ENCODE results near the gene GLRX.

The GLRX gene

DNA sequence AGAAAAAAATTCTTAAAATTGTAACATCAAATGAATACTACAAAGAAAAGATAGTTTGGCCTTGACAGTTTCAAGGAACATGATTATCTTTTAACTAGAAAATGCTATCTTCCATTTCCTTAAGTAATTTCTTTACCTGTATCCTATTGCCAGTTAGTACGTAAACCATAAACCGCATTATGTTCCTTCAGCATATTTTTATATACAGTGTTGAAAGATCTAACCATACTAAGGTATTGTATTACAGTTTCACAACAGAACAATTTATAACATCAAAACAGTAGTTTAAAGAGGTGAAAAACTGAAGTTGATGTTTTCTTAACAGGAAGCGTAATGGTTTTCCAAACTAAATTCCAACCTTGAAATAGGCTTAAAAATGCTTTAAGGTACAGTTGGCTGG is 45.1 kb downstream of the GLRX start:
- DNase-seq = no peak

GRCh38 chr5:95773335-95774059 is 49.0 kb downstream of the GLRX start:
- no peak for DNase-seq

GRCh38 chr5:95771892-95772291 is 50.6 kb downstream of the GLRX start:
- DNase-seq = no peak

DNA sequence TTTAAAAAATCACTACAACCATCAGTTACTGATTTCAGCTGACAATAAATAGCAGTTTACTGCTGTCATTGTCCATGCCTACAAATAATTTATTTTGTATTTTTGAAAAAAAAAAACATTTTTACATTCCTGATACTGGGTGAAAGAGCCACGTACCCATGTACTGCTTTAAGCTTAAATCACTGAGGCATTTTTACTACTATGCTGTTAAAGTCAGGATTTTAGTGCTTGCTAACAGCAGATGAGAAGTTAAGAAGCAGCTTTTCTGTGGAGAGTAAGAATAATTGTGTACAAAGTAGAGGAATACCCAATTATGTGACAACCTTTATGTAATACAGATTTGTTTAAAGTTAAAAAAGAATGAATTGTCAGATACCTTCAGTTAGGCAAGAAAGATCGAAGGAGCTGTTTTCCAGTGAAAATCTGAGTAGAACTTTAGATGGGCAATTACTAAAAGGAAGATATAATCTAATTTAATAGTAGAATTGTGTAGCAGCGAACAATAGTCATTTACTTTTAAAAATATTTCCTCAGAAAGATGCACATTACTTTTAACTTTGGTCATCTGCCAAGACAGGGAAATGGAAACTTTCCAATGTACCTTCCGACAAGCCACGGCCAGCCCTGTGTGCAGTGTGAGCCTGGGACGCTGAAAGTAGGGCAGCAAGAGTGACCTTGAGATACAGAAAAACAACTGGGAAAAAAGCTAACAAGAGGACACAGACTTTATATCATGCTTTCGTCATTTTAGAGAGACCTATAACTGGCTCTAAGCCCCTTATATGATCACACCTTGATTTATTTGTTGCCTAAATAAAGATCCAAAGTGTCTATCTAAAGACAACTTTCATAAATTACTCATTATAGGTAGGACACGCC is 51.5 kb downstream of the GLRX start:
- DNase-seq = no peak

DNA sequence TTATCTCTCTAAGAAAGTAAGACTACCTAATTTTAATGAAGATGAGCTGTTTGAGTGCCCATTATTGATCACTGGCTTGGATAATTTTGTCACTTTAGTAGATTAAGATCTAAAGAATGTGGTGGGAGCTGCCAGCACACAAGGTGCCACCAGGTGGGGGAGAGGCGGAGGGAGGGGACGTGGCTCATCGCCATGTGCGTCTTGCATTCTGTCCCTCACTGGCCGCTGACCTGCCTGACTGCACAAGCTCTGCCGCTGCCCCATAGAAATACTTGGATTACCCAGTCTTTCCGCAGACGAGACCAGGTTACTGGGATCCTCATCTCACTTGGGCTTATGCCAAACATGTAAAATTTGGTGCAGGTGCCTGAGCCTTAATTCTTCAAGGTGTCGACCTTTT is 53.8 kb downstream of the GLRX start:
- no peak for DNase-seq

GRCh38 chr5:95763941-95764340 is 58.6 kb downstream of the GLRX start:
- DNase-seq = no peak
